ENCODE results near the gene IRAK2.

Gene IRAK2

GRCh38 chr3:10238345-10239183, 73.8 kb downstream of the IRAK2 start:
- Histone ChIP-seq H3K36me3 (replicated peaks) (peaks cover 9% of the 10 kb centered on the region), H3K4me3 (ENCODE audit: low read depth, low read length) (no peak overlapping the region), H3K27me3 (replicated peaks) (no peaks in the 10 kb centered on the region), H3K27ac (no peak overlapping the region)
- in situ Hi-C loops (cut with HindIII; ENCODE audit: low pct_ligation_motif_present, low sequenced_read_pairs) = no loop called here
- DNase-seq = no peak
- TF ChIP-seq, protein P1, sequence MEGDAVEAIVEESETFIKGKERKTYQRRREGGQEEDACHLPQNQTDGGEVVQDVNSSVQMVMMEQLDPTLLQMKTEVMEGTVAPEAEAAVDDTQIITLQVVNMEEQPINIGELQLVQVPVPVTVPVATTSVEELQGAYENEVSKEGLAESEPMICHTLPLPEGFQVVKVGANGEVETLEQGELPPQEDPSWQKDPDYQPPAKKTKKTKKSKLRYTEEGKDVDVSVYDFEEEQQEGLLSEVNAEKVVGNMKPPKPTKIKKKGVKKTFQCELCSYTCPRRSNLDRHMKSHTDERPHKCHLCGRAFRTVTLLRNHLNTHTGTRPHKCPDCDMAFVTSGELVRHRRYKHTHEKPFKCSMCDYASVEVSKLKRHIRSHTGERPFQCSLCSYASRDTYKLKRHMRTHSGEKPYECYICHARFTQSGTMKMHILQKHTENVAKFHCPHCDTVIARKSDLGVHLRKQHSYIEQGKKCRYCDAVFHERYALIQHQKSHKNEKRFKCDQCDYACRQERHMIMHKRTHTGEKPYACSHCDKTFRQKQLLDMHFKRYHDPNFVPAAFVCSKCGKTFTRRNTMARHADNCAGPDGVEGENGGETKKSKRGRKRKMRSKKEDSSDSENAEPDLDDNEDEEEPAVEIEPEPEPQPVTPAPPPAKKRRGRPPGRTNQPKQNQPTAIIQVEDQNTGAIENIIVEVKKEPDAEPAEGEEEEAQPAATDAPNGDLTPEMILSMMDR (IDR thresholded peaks at IDR 0.05; ENCODE audit: low read depth, low read length, missing control alignments) = no peak

DNA sequence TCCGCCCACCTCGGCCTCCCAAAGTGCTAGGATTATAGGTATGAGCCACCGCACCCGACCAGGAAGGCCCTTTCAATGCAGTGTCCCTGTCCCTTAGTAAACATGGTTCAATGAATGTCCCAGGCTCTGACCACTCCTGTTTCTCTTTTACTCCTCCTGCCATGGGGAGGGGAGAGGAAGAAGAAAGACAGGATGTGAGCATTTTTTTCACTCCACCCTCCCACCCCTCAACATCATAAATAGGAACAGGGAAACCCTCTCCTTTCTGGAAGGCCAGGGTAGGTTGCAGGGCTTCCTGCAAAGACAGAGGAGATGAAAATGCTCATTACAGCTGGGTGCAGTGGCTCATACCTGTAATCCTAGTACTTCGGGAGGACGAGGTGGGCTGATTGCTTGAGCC, 76.1 kb downstream of the IRAK2 start:
- no peak overlapping the region for H3K27ac ChIP-seq
- TF ChIP-seq, protein P1 (IDR thresholded peaks at IDR 0.05; ENCODE audit: low read depth, low read length, missing control alignments) = no peak
- DNase-seq = no peak
- no peaks in the 10 kb centered on the region for H3K27me3 ChIP-seq (replicated peaks)
- peaks cover 3% of the 10 kb centered on the region for H3K36me3 ChIP-seq (replicated peaks)
- in situ Hi-C loops (cut with HindIII; ENCODE audit: low pct_ligation_motif_present, low sequenced_read_pairs) = no loop called here
- no peak overlapping the region for H3K4me3 ChIP-seq (ENCODE audit: low read depth, low read length)

- TF ChIP-seq, protein P1 (IDR thresholded peaks at IDR 0.05; ENCODE audit: low read depth, low read length, missing control alignments) = no peak
- DNase-seq = peak; percentile 58
- Histone ChIP-seq H3K27ac (no peak overlapping the region), H3K4me3 (ENCODE audit: low read depth, low read length) (no peak overlapping the region), H3K36me3 (replicated peaks) (peaks cover 3% of the 10 kb centered on the region), H3K27me3 (replicated peaks) (no peaks in the 10 kb centered on the region)
- in situ Hi-C loops (cut with HindIII; ENCODE audit: low pct_ligation_motif_present, low sequenced_read_pairs) = no loop called here
Measured at GRCh38 chr3:10242182-10243065, 77.7 kb downstream of the IRAK2 start.

- Histone ChIP-seq H3K27me3 (replicated peaks) (no peaks in the 10 kb centered on the region), H3K36me3 (replicated peaks) (peaks cover 2% of the 10 kb centered on the region), H3K27ac (no peak overlapping the region), H3K4me3 (ENCODE audit: low read depth, low read length) (no peak overlapping the region)
- TF ChIP-seq, protein P1 (IDR thresholded peaks at IDR 0.05; ENCODE audit: low read depth, low read length, missing control alignments) = no peak
- in situ Hi-C loops (cut with HindIII; ENCODE audit: low pct_ligation_motif_present, low sequenced_read_pairs) = no loop called here
- no peak for DNase-seq
Measured at GRCh38 chr3:10244009-10244408, 79.3 kb downstream of the IRAK2 start.

GRCh38 chr3:10245081-10245712, 80.5 kb downstream of the IRAK2 start:
- in situ Hi-C loops (cut with HindIII; ENCODE audit: low pct_ligation_motif_present, low sequenced_read_pairs) = no loop called here

More at GRCh38 chr3:10245081-10245712, 80.5 kb downstream of the IRAK2 start:
- TF ChIP-seq, protein P1 (IDR thresholded peaks at IDR 0.05; ENCODE audit: low read depth, low read length, missing control alignments) = no peak
- no peak for DNase-seq
- H3K27ac ChIP-seq = no peak overlapping the region
- no peak overlapping the region for H3K4me3 ChIP-seq (ENCODE audit: low read depth, low read length)
- no peaks in the 10 kb centered on the region for H3K36me3 ChIP-seq (replicated peaks)
- no peaks in the 10 kb centered on the region for H3K27me3 ChIP-seq (replicated peaks)
